HG03045 (cell line): ENCODE results near the gene VPS26B.
"Not testable (repeated sequence)": the region's sequence is repeated elsewhere in the genome, so short reads cannot be mapped to it uniquely, and the experiment has no call there.

Experiments
- ATAC-seq: cut with Tn5 transposase; IDR thresholded peaks from one replicate; pipeline ENCODE4 v1.9.1; 2021; ENCODE audit warnings: mild to moderate bottlenecking, moderate library complexity; ENCODE audit not compliant: unreplicated experiment

The VPS26B gene

GRCh38 chr11:134276396-134277182, 52.1 kb downstream of the VPS26B start:
- peak; percentile 23 for ATAC-seq

GRCh38 chr11:134277183-134278001, 52.9 kb downstream of the VPS26B start:
- ATAC-seq = no peak

GRCh38 chr11:134278356-134278755, 53.9 kb downstream of the VPS26B start:
- no peak for ATAC-seq

- ATAC-seq = not testable (repeated sequence)
Observed at GRCh38 chr11:134281635-134282034, 57.2 kb downstream of the VPS26B start.

GRCh38 chr11:134282121-134283045, 57.9 kb downstream of the VPS26B start:
- no peak for ATAC-seq

GRCh38 chr11:134283461-134284230, 59.2 kb downstream of the VPS26B start:
- no peak for ATAC-seq

- not testable (repeated sequence) for ATAC-seq
Observed at GRCh38 chr11:134284349-134284748, 59.9 kb downstream of the VPS26B start.

GRCh38 chr11:134287561-134287960, 63.1 kb downstream of the VPS26B start:
- ATAC-seq = no peak

- ATAC-seq = no peak
Observed at GRCh38 chr11:134288486-134288885, 64.0 kb downstream of the VPS26B start.

GRCh38 chr11:134289167-134289566, 64.7 kb downstream of the VPS26B start:
- no peak for ATAC-seq

- ATAC-seq = no peak
Observed at GRCh38 chr11:134289789-134290188, 65.3 kb downstream of the VPS26B start.

- ATAC-seq = no peak
Observed at GRCh38 chr11:134290646-134291045, 66.2 kb downstream of the VPS26B start.

- ATAC-seq = no peak
Observed at GRCh38 chr11:134291196-134291595, 66.7 kb downstream of the VPS26B start.

GRCh38 chr11:134292661-134293060, 68.2 kb downstream of the VPS26B start:
- ATAC-seq = no peak

- no peak for ATAC-seq
Observed at GRCh38 chr11:134293119-134294113, 68.9 kb downstream of the VPS26B start.

- no peak for ATAC-seq
Observed at GRCh38 chr11:134294664-134295063, 70.2 kb downstream of the VPS26B start.
